HCT116 (cell line): ENCODE measurements around the gene AHSP.

Source experiments
- CTCF ChIP-seq, 3 experiments: fragments of 200-600 bp in 1 of 3; sonication (generic) in 1 of 3; IDR thresholded peaks in 2 of 3; conservative IDR thresholded peaks in 1 of 3; 2 replicates each; pipeline ENCODE4 v1.5.1; 2012 to 2017; ENCODE audit warnings: low read depth in 2 of 3, low read length in 2 of 3, antibody characterized with exemption in 1 of 3, borderline replicate concordance in 1 of 3, control low read depth in 1 of 3, mild to moderate bottlenecking in 1 of 3, mixed read lengths in 1 of 3, mixed run types in 1 of 3, moderate library complexity in 1 of 3; ENCODE audit not compliant: insufficient read depth in 1 of 3
- ELF1 ChIP-seq: IDR thresholded peaks from 2 replicates; pipeline ENCODE4 v1.6.1; 2012; ENCODE audit warnings: low read depth, borderline replicate concordance
- EZH2 ChIP-seq: fragments of 200-600 bp; sonication (generic); IDR thresholded peaks from 2 replicates; pipeline ENCODE4 v1.6.1; 2017; ENCODE audit warnings: antibody characterized with exemption, mixed run types
- POLR2AphosphoS5 ChIP-seq: IDR thresholded peaks from 2 replicates; pipeline ENCODE4 v1.6.1; 2011; ENCODE audit warnings: mild to moderate bottlenecking, low read depth, low read length, moderate library complexity
- YY1 ChIP-seq: IDR thresholded peaks from 2 replicates; pipeline ENCODE4 v1.6.1; 2011; ENCODE audit warnings: low read length, low read depth, moderate library complexity, mild to moderate bottlenecking; ENCODE audit not compliant: insufficient replicate concordance; ENCODE audit errors: extremely low read depth

- no peak for TF ChIP-seq POLR2AphosphoS5
- TF ChIP-seq CTCF (IDR thresholded peaks at IDR 0.05 in 2 of 3, conservative IDR thresholded peaks at IDR 0.05 in 1 of 3; ENCODE audit: borderline replicate concordance in 1 of 3, insufficient read depth in 1 of 3, low read depth in 2 of 3, low read length in 2 of 3): no peak
- TF ChIP-seq EZH2: no peak
- TF ChIP-seq ELF1: no peak
- TF ChIP-seq YY1: no peak
Measured at GRCh38 chr16:31493506-31494125, 34.1 kb upstream of the AHSP start.
